Osteoblast (primary cell): ENCODE measurements around the gene ALDH5A1. TPM values are rescaled to one million over a fixed set of nuclear protein-coding genes. Genes with fewer than 3 reads are reported as not detected.
"Not testable (repeated sequence)": the region's sequence is repeated elsewhere in the genome, so short reads cannot be mapped to it uniquely, and the experiment has no call there.

Experiments used
- DNase-seq: peaks from one replicate; pipeline ENCODE4 v3.0.0; 2011; ENCODE audit warnings: low spot score, mixed read lengths; ENCODE audit not compliant: insufficient read length; ENCODE audit errors: missing footprints
- H2AFZ ChIP-seq: 2 replicates; pipeline ENCODE4 v1.6.0; 2011; ENCODE audit warnings: mild to moderate bottlenecking, low read length
- H3K27ac ChIP-seq: 2 replicates; pipeline ENCODE4 v1.5.1; 2011; ENCODE audit warnings: mild to moderate bottlenecking, low read depth, low read length, moderate library complexity
- H3K27me3 ChIP-seq: 2 replicates; pipeline ENCODE4 v1.6.0; 2012; ENCODE audit warnings: mild to moderate bottlenecking, control low read depth, inconsistent platforms, low read length, moderate library complexity; ENCODE audit not compliant: insufficient read depth
- H3K36me3 ChIP-seq: 2 replicates; pipeline ENCODE4 v1.5.1; 2011; ENCODE audit warnings: mild to moderate bottlenecking, low read length, control low read depth, moderate library complexity; ENCODE audit not compliant: insufficient read depth
- H3K4me1 ChIP-seq: 2 replicates; pipeline ENCODE4 v1.5.1; 2011; ENCODE audit warnings: mild to moderate bottlenecking, low read length, control low read depth, moderate library complexity; ENCODE audit not compliant: insufficient read depth
- H3K4me2 ChIP-seq: 2 replicates; pipeline ENCODE4 v1.6.0; 2011; ENCODE audit warnings: mild to moderate bottlenecking, low read length; ENCODE audit not compliant: insufficient read depth
- H3K4me3 ChIP-seq: fragments of 200-600 bp; sonication (generic); 3 replicates; pipeline ENCODE4 v1.5.1; 2012; ENCODE audit warnings: mild to moderate bottlenecking, low read length, inconsistent platforms; ENCODE audit not compliant: insufficient read depth
- H3K79me2 ChIP-seq: 2 replicates; pipeline ENCODE4 v1.6.0; 2012; ENCODE audit warnings: mild to moderate bottlenecking, low read length, control low read depth, inconsistent platforms; ENCODE audit not compliant: insufficient read depth
- H3K9me3 ChIP-seq: 2 replicates; pipeline ENCODE4 v1.5.1; 2011; ENCODE audit warnings: low read depth, low read length, control low read depth
- H4K20me1 ChIP-seq: 2 replicates; pipeline ENCODE4 v1.6.0; 2012; ENCODE audit warnings: mild to moderate bottlenecking, low read length, control low read depth; ENCODE audit not compliant: insufficient read depth
- total RNA-seq: library from RNA; depleted of rRNA; stranded (reverse); fragments of >200 nt; gene quantifications from 2 replicates; pipeline ENCODE4 v1.2.3, GENCODE V29; 2012
- TF ChIP-seq, protein P1 (sequence below): IDR thresholded peaks from 2 replicates; pipeline ENCODE4 v1.5.1; 2011; ENCODE audit warnings: mild to moderate bottlenecking, low read depth, low read length, moderate library complexity; ENCODE audit errors: extremely low read depth

Gene ALDH5A1
- total RNA-seq, 1 donor = 2.2 TPM

GRCh38 chr6:24504649-24505586 lies 10.1 kb downstream of the ALDH5A1 start:
- Histone ChIP-seq H3K36me3 (no peaks in the 10 kb centered on the region), H3K9me3 (no peaks in the 10 kb centered on the region), H3K79me2 (no peaks in the 10 kb centered on the region), H3K4me2 (no peak overlapping the region), H3K4me3 (no peak overlapping the region), H3K4me1 (no peaks in the 10 kb centered on the region), H3K27me3 (no peaks in the 10 kb centered on the region), H3K27ac (no peak overlapping the region), H2AFZ (no peak overlapping the region), H4K20me1 (no peaks in the 10 kb centered on the region)
- no peak for DNase-seq
- TF ChIP-seq, protein P1, sequence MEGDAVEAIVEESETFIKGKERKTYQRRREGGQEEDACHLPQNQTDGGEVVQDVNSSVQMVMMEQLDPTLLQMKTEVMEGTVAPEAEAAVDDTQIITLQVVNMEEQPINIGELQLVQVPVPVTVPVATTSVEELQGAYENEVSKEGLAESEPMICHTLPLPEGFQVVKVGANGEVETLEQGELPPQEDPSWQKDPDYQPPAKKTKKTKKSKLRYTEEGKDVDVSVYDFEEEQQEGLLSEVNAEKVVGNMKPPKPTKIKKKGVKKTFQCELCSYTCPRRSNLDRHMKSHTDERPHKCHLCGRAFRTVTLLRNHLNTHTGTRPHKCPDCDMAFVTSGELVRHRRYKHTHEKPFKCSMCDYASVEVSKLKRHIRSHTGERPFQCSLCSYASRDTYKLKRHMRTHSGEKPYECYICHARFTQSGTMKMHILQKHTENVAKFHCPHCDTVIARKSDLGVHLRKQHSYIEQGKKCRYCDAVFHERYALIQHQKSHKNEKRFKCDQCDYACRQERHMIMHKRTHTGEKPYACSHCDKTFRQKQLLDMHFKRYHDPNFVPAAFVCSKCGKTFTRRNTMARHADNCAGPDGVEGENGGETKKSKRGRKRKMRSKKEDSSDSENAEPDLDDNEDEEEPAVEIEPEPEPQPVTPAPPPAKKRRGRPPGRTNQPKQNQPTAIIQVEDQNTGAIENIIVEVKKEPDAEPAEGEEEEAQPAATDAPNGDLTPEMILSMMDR = no peak

GRCh38 chr6:24506814-24507520 lies 12.2 kb downstream of the ALDH5A1 start:
- Histone ChIP-seq H4K20me1 (no peaks in the 10 kb centered on the region), H2AFZ (no peak overlapping the region), H3K36me3 (no peaks in the 10 kb centered on the region), H3K79me2 (no peaks in the 10 kb centered on the region), H3K27me3 (no peaks in the 10 kb centered on the region), H3K4me3 (no peak overlapping the region), H3K27ac (no peak overlapping the region), H3K4me2 (no peak overlapping the region), H3K4me1 (no peaks in the 10 kb centered on the region), H3K9me3 (no peaks in the 10 kb centered on the region)
- no peak for DNase-seq
- TF ChIP-seq, protein P1 = no peak

DNA sequence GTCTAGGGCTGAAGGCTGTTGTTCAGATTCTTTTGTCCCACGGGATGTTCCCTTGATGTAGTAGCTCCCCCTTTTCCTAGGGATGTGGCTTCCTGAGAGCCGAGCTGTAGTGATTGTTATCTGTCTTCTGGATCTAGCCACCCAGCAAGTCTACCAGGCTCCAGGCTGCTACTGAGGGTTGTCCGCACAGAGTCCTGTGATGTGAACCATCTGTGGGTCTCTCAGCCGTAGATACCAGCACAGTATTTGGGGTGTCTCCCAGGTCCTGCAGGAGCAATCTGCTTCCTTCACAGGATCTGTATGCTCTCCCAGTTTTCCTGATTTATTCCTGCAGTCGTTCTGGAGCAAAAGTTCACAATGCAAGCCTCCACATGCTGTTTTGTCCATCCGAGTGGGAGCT lies 17.2 kb downstream of the ALDH5A1 start:
- H3K27me3 ChIP-seq, H3K79me2 ChIP-seq, H2AFZ ChIP-seq, DNase-seq, H4K20me1 ChIP-seq, H3K4me2 ChIP-seq, H3K36me3 ChIP-seq, H3K4me1 ChIP-seq, H3K27ac ChIP-seq, H3K4me3 ChIP-seq, H3K9me3 ChIP-seq: not testable (repeated sequence)

DNA sequence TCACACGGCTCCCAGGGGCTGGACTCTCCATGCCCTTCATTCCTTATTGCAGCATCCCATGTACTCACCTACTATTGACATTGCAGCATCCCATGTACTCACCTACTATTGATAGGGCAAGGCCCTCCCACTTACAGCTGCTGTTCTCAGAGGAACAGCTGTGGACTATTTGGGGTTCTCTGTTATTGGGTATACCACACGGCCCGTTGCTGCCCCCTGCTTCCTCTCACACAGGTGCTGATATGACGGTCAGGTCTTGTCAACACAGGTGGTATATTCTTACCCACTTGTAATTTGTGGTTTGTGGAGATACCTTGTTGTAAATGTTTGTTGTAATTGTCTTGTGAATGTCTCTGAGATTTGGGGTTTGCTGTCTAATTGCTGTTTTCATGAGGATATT lies 18.8 kb downstream of the ALDH5A1 start:
- Histone ChIP-seq H3K4me2 (no peak overlapping the region), H3K79me2 (no peaks in the 10 kb centered on the region), H3K27ac (no peak overlapping the region), H3K4me1 (no peaks in the 10 kb centered on the region), H3K27me3 (no peaks in the 10 kb centered on the region), H3K36me3 (no peaks in the 10 kb centered on the region), H3K4me3 (no peak overlapping the region), H2AFZ (no peak overlapping the region), H3K9me3 (no peaks in the 10 kb centered on the region), H4K20me1 (no peaks in the 10 kb centered on the region)
- no peak for DNase-seq
- TF ChIP-seq, protein P1 = no peak
